H1 (cell line): Measurements from ENCODE around the gene NID2.

ENCODE experiments used
- CBX8 ChIP-seq: fragments of 300-800, 300-1000 bp; sonication (generic); IDR thresholded peaks from 2 replicates; pipeline ENCODE4 v1.7.1; 2016; ENCODE audit warnings: low read depth, low read length, borderline replicate concordance
- CTCF ChIP-seq, 3 experiments: IDR thresholded peaks; 1 replicate in 2 of 3; 2 replicates in 1 of 3; pipeline versions ENCODE4 v1.5.1 to v1.6.1; 2011; ENCODE audit warnings: low read length in 3 of 3, mild to moderate bottlenecking in 3 of 3, inconsistent platforms in 2 of 3, low read depth in 1 of 3, moderate library complexity in 1 of 3; ENCODE audit not compliant: insufficient read depth in 1 of 3; ENCODE audit errors: control extremely low read depth in 1 of 3
- EZH2 ChIP-seq: fragments of 200-600 bp; sonication (generic); IDR thresholded peaks from 2 replicates; pipeline ENCODE4 v1.7.1; 2012; ENCODE audit warnings: low read depth, mild to moderate bottlenecking, moderate library complexity, low read length, inconsistent platforms; ENCODE audit not compliant: severe bottlenecking
- POLR2A ChIP-seq, 2 experiments: IDR thresholded peaks; 1 replicate in 1 of 2; 2 replicates in 1 of 2; pipeline ENCODE4 v1.6.1; 2011; ENCODE audit warnings: low read depth in 2 of 2, low read length in 2 of 2, mild to moderate bottlenecking in 2 of 2; ENCODE audit errors: control extremely low read depth in 1 of 2
- POLR2AphosphoS5 ChIP-seq: IDR thresholded peaks from 2 replicates; pipeline ENCODE4 v1.6.1; 2011; ENCODE audit warnings: low read depth, low read length
- SP2 ChIP-seq: IDR thresholded peaks from 2 replicates; pipeline ENCODE4 v1.6.1; 2012; ENCODE audit warnings: mild to moderate bottlenecking, low read length, inconsistent platforms
- SRF ChIP-seq: IDR thresholded peaks from 2 replicates; pipeline ENCODE4 v1.6.1; 2011; ENCODE audit warnings: mild to moderate bottlenecking, low read depth, low read length, moderate library complexity
- SUZ12 ChIP-seq: fragments of 200-600 bp; sonication (generic); IDR thresholded peaks from 2 replicates; pipeline ENCODE4 v1.6.1; 2012; ENCODE audit warnings: mild to moderate bottlenecking, inconsistent platforms, low read length, moderate library complexity, mixed read lengths
- TAF1 ChIP-seq: IDR thresholded peaks from 2 replicates; pipeline ENCODE4 v1.6.1; 2011; ENCODE audit warnings: mild to moderate bottlenecking, low read depth, low read length
- TEAD4 ChIP-seq: IDR thresholded peaks from 2 replicates; pipeline ENCODE4 v1.6.1; 2012; ENCODE audit warnings: low read depth, low read length, inconsistent platforms, mixed read lengths

GRCh38 chr14:52089218-52089617, 20.4 kb upstream of the NID2 start:
- no peak for TF ChIP-seq POLR2A (IDR thresholded peaks at IDR 0.05; ENCODE audit: control extremely low read depth in 1 of 2, low read depth in 2 of 2, low read length in 2 of 2)
- no peak for TF ChIP-seq SUZ12
- no peak for TF ChIP-seq SRF
- no peak for TF ChIP-seq CTCF (IDR thresholded peaks at IDR 0.05; ENCODE audit: control extremely low read depth in 1 of 3, insufficient read depth in 1 of 3, low read depth in 1 of 3, low read length in 3 of 3)
- no peak for TF ChIP-seq TEAD4
- TF ChIP-seq CBX8 = no peak
- TF ChIP-seq EZH2 = no peak
- no peak for TF ChIP-seq TAF1
- no peak for TF ChIP-seq SP2
- no peak for TF ChIP-seq POLR2AphosphoS5
